HepG2 (cell line): ENCODE results near the gene CKAP2L. TPM values are rescaled to one million over a fixed set of nuclear protein-coding genes. Genes with fewer than 3 reads are reported as not detected.
A peak's percentile ranks its signal among the peaks of the same experiment; 100 is the strongest.

Source experiments
- EHMT2 ChIP-seq: fragments of 200-600 bp; sonication (generic); IDR thresholded peaks from 2 replicates; pipeline ENCODE4 v1.7.0; 2017; ENCODE audit warnings: antibody characterized with exemption, low read depth, low read length, borderline replicate concordance
- ELF3 ChIP-seq: IDR thresholded peaks from 2 replicates; pipeline ENCODE4 v1.6.1; 2016; ENCODE audit warnings: missing genetic modification reagents, missing compliant biosample characterization
- ESRRA ChIP-seq: sonication (generic); formaldehyde crosslinking; IDR thresholded peaks from 2 replicates; pipeline ENCODE4 v1.5.1; 2020; ENCODE audit warnings: mild to moderate bottlenecking, low read depth, missing genetic modification reagents
- MBD4 ChIP-seq: IDR thresholded peaks from 2 replicates; pipeline ENCODE4 v1.6.1; 2012; ENCODE audit warnings: low read length, inconsistent platforms, borderline replicate concordance
- ONECUT2 ChIP-seq: sonication (generic); formaldehyde crosslinking; IDR thresholded peaks from 2 replicates; pipeline ENCODE4 v1.4.0; 2020; ENCODE audit warnings: missing genetic modification reagents
- TCF7 ChIP-seq: sonication (generic); IDR thresholded peaks from 2 replicates; pipeline ENCODE4 v1.6.1; 2016; ENCODE audit warnings: antibody characterized with exemption, low read depth
- TP53 ChIP-seq: sonication (generic); formaldehyde crosslinking; conservative IDR thresholded peaks from 2 replicates; pipeline ENCODE4 v1.4.0; 2020; ENCODE audit warnings: missing genetic modification reagents
- XBP1 ChIP-seq: sonication (generic); formaldehyde crosslinking; IDR thresholded peaks from 2 replicates; pipeline ENCODE4 v1.5.0; 2020; ENCODE audit warnings: missing genetic modification reagents
- ZBTB1 ChIP-seq: sonication (generic); formaldehyde crosslinking; IDR thresholded peaks from 2 replicates; pipeline ENCODE4 v1.4.0; 2020; ENCODE audit warnings: missing genetic modification reagents, borderline replicate concordance
- ZNF136 ChIP-seq: sonication (generic); formaldehyde crosslinking; IDR thresholded peaks from 2 replicates; pipeline ENCODE4 v1.8.1; 2022; ENCODE audit warnings: low read depth, mild to moderate bottlenecking, moderate library complexity, missing genetic modification reagents
- ZNF160 ChIP-seq: sonication (generic); formaldehyde crosslinking; IDR thresholded peaks from 2 replicates; pipeline ENCODE4 v1.8.0; 2022; ENCODE audit warnings: mild to moderate bottlenecking, inconsistent platforms, missing genetic modification reagents
- ZNF326 ChIP-seq: sonication (generic); formaldehyde crosslinking; IDR thresholded peaks from 2 replicates; pipeline ENCODE4 v1.4.0; 2020; ENCODE audit warnings: missing genetic modification reagents, borderline replicate concordance
- ZNF598 ChIP-seq: sonication (generic); formaldehyde crosslinking; IDR thresholded peaks from 2 replicates; pipeline ENCODE4 v1.5.1; 2020; ENCODE audit warnings: mild to moderate bottlenecking, missing genetic modification reagents, borderline replicate concordance
- ZNF660 ChIP-seq: sonication (generic); formaldehyde crosslinking; IDR thresholded peaks from 2 replicates; pipeline ENCODE4 v1.5.1; 2020; ENCODE audit warnings: mild to moderate bottlenecking, low read depth, missing genetic modification reagents, borderline replicate concordance
- ZNF761 ChIP-seq: sonication (generic); formaldehyde crosslinking; conservative IDR thresholded peaks from 2 replicates; pipeline ENCODE4 v1.4.0; 2020; ENCODE audit warnings: mild to moderate bottlenecking, missing genetic modification reagents
- polyA plus RNA-seq, 8 experiments: library from polyadenylated mRNA; depleted of rRNA in 3 of 8; stranded (reverse) in 7 of 8; unstranded in 1 of 8; fragments of >200 nt; fragmentation: Illumina TruSeq in 4 of 8; extraction: Trizol in 4 of 8; gene quantifications; 2 replicates each; pipeline versions ENCODE4 v1.2.1 to v1.2.3, GENCODE V29; 2011 to 2016; ENCODE audit warnings: low read depth in 4 of 8, missing spikeins in 1 of 8, mixed read lengths in 1 of 8; ENCODE audit not compliant: insufficient read depth in 1 of 8
- total RNA-seq, 5 experiments: library from RNA; depleted of rRNA; stranded (reverse); fragments of >200 nt; fragmentation: Illumina TruSeq; extraction: Trizol; gene quantifications; 2 replicates each; pipeline ENCODE4 v1.2.3, GENCODE V29; 2016; ENCODE audit warnings: low read depth in 1 of 5
- TF ChIP-seq, protein P1 (sequence below): sonication (generic); formaldehyde crosslinking; IDR thresholded peaks from 2 replicates; pipeline ENCODE4 v1.4.0; 2020; ENCODE audit warnings: missing genetic modification reagents
- TF ChIP-seq, protein P2 (sequence below): sonication (generic); formaldehyde crosslinking; IDR thresholded peaks from 2 replicates; pipeline ENCODE4 v1.8.0; 2022; ENCODE audit warnings: mild to moderate bottlenecking, missing genetic modification reagents, borderline replicate concordance
- TF ChIP-seq, protein P3 (sequence below): sonication (generic); formaldehyde crosslinking; IDR thresholded peaks from 2 replicates; pipeline ENCODE4 v1.8.0; 2023; ENCODE audit warnings: mild to moderate bottlenecking, missing genetic modification reagents

CKAP2L gene
- total and polyA plus RNA-seq, 2 of the 13 experiments (the other 11 are each of a cell fraction or from before 2014, with no cell fraction given) = 7.1 to 9.5 TPM

DNA sequence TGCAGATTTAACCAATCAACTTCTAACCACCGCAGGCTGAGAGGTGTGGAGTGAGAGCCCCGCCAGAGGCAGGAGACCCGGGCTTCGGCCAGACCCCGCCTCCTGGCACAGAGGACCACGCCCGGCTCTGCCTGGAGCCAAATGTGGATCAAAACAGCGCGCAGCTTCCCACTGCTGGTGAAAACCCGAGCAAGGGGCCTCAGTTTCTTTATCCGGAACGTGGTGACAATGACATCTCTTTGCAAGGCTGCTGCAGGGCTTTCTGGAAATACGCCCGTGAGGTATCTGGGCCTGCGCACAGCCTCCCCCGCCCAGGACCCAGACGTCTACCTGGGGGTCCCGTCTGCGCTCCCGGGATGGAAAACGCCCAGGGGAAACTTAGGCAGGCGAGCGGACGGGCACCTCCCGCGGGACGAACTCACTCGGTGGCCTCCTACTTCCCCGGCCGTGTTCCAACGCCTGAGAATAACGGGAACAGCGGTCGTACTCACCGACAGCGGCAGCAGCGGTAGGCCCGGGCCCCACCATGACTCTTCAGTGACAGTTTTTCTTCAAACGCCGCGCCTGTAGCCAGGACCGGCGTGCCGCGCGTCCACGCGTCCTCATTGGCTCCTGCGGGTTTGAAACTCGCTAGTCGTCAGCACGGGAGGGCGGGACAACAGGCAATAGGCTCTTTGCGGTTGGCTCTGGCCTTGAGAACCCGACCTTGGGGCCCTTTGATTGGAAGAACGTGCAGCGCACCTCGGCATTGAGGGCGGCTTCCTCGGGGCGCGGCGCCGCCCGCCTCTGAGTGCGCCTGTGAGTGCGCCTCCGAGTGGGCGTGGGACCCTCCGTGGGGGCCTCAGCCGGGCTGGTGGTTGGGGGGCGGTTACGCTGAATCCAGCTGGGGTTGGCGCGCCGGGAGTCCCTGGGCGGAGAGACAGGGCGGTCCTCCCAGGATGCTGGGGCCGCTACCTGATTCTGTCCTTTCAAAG lies at the start of gene CKAP2L (continued):
- TF ChIP-seq, protein P1, sequence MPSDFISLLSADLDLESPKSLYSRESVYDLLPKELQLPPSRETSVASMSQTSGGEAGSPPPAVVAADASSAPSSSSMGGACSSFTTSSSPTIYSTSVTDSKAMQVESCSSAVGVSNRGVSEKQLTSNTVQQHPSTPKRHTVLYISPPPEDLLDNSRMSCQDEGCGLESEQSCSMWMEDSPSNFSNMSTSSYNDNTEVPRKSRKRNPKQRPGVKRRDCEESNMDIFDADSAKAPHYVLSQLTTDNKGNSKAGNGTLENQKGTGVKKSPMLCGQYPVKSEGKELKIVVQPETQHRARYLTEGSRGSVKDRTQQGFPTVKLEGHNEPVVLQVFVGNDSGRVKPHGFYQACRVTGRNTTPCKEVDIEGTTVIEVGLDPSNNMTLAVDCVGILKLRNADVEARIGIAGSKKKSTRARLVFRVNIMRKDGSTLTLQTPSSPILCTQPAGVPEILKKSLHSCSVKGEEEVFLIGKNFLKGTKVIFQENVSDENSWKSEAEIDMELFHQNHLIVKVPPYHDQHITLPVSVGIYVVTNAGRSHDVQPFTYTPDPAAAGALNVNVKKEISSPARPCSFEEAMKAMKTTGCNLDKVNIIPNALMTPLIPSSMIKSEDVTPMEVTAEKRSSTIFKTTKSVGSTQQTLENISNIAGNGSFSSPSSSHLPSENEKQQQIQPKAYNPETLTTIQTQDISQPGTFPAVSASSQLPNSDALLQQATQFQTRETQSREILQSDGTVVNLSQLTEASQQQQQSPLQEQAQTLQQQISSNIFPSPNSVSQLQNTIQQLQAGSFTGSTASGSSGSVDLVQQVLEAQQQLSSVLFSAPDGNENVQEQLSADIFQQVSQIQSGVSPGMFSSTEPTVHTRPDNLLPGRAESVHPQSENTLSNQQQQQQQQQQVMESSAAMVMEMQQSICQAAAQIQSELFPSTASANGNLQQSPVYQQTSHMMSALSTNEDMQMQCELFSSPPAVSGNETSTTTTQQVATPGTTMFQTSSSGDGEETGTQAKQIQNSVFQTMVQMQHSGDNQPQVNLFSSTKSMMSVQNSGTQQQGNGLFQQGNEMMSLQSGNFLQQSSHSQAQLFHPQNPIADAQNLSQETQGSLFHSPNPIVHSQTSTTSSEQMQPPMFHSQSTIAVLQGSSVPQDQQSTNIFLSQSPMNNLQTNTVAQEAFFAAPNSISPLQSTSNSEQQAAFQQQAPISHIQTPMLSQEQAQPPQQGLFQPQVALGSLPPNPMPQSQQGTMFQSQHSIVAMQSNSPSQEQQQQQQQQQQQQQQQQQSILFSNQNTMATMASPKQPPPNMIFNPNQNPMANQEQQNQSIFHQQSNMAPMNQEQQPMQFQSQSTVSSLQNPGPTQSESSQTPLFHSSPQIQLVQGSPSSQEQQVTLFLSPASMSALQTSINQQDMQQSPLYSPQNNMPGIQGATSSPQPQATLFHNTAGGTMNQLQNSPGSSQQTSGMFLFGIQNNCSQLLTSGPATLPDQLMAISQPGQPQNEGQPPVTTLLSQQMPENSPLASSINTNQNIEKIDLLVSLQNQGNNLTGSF (CRISPR knock-in tag) = no peak; the same call in 1 of the 2 replicates
- TF ChIP-seq, protein P2, sequence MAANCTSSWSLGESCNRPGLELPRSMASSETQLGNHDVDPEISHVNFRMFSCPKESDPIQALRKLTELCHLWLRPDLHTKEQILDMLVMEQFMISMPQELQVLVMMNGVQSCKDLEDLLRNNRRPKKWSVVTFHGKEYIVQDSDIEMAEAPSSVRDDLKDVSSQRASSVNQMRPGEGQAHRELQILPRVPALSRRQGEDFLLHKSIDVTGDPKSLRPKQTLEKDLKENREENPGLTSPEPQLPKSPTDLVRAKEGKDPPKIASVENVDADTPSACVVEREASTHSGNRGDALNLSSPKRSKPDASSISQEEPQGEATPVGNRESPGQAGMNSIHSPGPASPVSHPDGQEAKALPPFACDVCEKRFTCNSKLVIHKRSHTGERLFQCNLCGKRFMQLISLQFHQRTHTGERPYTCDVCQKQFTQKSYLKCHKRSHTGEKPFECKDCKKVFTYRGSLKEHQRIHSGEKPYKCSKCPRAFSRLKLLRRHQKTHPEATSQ = peak; percentile 98
- TF ChIP-seq, protein P3, sequence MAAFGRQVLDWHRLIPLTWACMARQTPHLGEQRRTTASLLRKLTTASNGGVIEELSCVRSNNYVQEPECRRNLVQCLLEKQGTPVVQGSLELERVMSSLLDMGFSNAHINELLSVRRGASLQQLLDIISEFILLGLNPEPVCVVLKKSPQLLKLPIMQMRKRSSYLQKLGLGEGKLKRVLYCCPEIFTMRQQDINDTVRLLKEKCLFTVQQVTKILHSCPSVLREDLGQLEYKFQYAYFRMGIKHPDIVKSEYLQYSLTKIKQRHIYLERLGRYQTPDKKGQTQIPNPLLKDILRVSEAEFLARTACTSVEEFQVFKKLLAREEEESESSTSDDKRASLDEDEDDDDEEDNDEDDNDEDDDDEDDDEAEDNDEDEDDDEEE (CRISPR knock-in tag) = no peak
- TF ChIP-seq TCF7 (peak; percentile 13; the same call in 1 of the 2 replicates), XBP1 (CRISPR knock-in tag) (0 out of 2 replicates have a peak, but pooled peaks have one; percentile 37), ZNF136 (CRISPR knock-in tag) (0 out of 2 replicates have a peak, but pooled peaks have one; percentile 57), ZNF598 (peak; percentile 71; the same call in 1 of the 2 replicates), ZNF660 (no peak), ZNF326 (CRISPR knock-in tag) (no peak), ELF3 (CRISPR knock-in tag) (no peak), ESRRA (CRISPR knock-in tag) (no peak), ONECUT2 (no peak), EHMT2 (no peak; the same call in 1 of the 2 replicates), ZBTB1 (CRISPR knock-in tag) (no peak), ZNF761 (CRISPR knock-in tag) (0 out of 2 replicates have a peak, but pooled peaks have one; percentile 34), TP53 (CRISPR knock-in tag) (peak; percentile 43; the same call in 1 of the 2 replicates), ZNF160 (CRISPR knock-in tag) (peak; percentile 86), MBD4 (no peak)
